Esophagus muscularis mucosa (tissue), 4 donors: ENCODE measurements around the gene TRIM28.

Experiments used
- CTCF ChIP-seq, 3 experiments: fragments of 200-600 bp in 2 of 3; fragments of 450-650 bp in 1 of 3; sonication (generic) in 2 of 3; IDR thresholded peaks; one replicate each; pipeline ENCODE4 v1.5.1; 2017 to 2019; ENCODE audit warnings: antibody characterized with exemption in 3 of 3, mild to moderate bottlenecking in 2 of 3, moderate library complexity in 1 of 3
- EP300 ChIP-seq: sonication (generic); formaldehyde crosslinking; IDR thresholded peaks from one replicate; pipeline ENCODE4 v1.6.1; 2017; ENCODE audit warnings: antibody characterized with exemption
- POLR2A ChIP-seq: fragments of 450-650 bp; IDR thresholded peaks from one replicate; pipeline ENCODE4 v1.6.1; 2017; ENCODE audit warnings: antibody characterized with exemption, moderate library complexity, mild to moderate bottlenecking, low read depth
- POLR2AphosphoS5 ChIP-seq, 2 donors: sonication (generic); formaldehyde crosslinking; IDR thresholded peaks; one replicate each; pipeline ENCODE4 v1.6.1; 2017; ENCODE audit warnings: antibody characterized with exemption in 2 of 2

DNA sequence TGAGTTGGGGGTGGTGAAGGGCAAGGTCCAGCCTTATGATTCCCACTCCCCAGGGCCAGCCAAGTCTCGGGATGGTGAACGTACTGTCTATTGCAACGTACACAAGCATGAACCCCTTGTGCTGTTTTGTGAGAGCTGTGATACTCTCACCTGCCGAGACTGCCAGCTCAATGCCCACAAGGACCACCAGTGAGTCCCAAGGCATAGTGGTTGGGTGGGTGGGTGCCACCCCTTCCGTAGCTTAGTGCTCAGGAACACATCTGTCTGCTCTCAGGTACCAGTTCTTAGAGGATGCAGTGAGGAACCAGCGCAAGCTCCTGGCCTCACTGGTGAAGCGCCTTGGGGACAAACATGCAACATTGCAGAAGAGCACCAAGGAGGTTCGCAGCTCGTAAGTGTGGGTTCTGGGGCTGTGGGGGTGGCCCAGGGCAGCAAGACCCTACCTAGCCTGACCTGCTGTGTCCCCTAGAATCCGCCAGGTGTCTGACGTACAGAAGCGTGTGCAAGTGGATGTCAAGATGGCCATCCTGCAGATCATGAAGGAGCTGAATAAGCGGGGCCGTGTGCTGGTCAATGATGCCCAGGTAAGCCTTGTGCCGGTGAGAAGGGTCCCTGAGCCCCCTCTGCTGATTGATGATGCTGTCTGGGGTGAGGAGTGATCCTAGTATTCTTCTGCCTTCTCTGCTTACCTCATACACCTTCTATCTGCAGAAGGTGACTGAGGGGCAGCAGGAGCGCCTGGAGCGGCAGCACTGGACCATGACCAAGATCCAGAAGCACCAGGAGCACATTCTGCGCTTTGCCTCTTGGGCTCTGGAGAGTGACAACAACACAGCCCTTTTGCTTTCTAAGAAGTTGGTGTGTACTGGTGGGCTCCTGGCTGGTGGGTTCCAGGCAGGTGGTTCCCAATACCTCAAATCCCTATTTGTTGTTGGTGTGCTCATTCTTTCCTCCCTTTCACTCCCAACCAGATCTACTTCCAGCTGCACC, 3.8 kb downstream of the TRIM28 start:
- TF ChIP-seq CTCF (IDR thresholded peaks at IDR 0.05) (no peak), POLR2A (no peak), EP300 (no peak), POLR2AphosphoS5 (IDR thresholded peaks at IDR 0.05) (no peak)
